Measurements from ENCODE around the gene PTPRN2.
"Not testable (repeated sequence)": the region's sequence is repeated elsewhere in the genome, so short reads cannot be mapped to it uniquely, and the experiment has no call there.

The PTPRN2 gene

DNA sequence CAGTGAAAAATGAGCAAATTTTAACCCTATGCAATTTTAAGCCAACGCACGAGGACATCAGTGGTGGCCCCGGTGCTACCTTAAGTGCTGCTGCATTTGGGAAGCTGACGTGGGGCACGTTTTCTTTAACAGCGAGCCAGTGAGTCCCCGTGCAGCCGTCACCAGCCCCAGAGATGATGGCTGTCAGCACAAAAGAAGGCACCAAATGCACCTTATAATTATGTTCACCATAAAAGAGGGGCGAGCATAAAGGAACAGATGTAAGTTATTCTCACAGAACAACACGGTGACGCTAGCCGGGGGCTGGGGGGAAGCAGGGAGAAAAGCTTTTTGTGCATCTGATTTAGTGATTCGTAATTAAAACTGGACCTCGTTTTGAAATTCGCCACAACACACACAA is 990.7 kb downstream of the PTPRN2 start:
- DNase-seq (ENCODE audit: low spot score), result no peak

DNA sequence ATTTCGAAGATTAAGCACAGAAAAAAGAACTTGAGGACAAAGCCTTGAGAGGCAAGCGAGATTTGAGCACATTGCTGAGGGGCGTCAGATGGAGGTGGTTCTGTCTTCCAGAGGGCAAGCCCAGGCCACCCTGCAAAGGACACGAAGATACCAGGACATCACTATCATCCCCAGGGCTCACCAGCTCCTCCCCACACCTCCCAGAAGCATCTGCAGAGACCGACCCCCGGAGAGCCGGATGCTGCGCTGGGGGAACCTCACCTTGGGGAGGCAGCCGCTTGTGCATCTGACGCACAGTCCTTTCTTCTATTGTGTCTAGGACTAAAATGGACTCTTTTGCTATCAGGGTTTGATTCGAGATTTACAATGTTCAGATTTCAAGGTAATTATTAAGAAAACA is 991.2 kb downstream of the PTPRN2 start:
- DNase-seq (ENCODE audit: low spot score), result no peak

GRCh38 chr7:157596026-157596425 is 991.6 kb downstream of the PTPRN2 start:
- DNase-seq (ENCODE audit: low spot score), result no peak

DNA sequence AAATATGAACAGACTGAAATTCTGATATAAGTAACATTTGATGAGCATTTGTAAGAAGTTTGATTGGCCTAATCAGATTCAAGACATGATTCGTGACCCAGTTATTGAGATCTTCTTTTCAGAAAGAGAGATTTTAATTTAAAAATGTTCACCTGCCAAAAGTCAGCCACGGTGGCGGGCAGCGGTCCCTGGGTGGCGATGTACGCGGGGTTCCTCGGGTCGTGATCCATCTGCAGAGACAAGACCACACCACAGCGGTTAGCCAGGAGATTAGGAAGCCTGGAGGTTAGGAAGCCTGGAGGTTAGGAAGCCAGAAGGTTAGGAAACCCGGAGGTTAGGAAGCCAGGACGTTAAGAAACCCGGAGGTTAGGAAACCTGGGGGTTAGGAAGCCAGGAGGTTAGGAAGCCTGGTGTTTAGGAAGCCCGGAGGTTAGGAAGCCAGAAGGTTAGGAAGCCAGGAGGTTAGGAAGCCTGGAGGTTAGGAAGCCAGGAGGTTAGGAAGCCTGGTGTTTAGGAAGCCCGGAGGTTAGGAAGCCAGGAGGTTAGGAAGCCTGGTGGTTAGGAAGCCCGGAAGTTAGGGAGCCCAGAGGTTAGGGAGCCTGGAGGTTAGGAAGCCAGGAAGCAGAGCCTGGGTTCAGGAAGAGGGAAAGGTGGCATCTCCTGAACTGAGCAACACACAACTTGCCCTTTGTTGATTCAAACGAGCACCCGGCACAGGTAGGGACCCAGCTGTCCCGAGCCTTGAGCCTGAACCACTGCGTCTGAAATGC is 992.4 kb downstream of the PTPRN2 start:
- DNase-seq (ENCODE audit: low spot score), result no peak

GRCh38 chr7:157594306-157594705 is 993.3 kb downstream of the PTPRN2 start:
- DNase-seq (ENCODE audit: low spot score), result no peak

- no peak for DNase-seq (ENCODE audit: low spot score)
Observed at GRCh38 chr7:157593541-157593940, 994.1 kb downstream of the PTPRN2 start.

GRCh38 chr7:157592636-157593320 is 994.8 kb downstream of the PTPRN2 start:
- not testable (repeated sequence) for DNase-seq (ENCODE audit: low spot score)

GRCh38 chr7:157590526-157590925 is 997.1 kb downstream of the PTPRN2 start:
- no peak for DNase-seq (ENCODE audit: low spot score)

GRCh38 chr7:157589680-157590079 is 997.9 kb downstream of the PTPRN2 start:
- no peak for DNase-seq (ENCODE audit: low spot score)

DNA sequence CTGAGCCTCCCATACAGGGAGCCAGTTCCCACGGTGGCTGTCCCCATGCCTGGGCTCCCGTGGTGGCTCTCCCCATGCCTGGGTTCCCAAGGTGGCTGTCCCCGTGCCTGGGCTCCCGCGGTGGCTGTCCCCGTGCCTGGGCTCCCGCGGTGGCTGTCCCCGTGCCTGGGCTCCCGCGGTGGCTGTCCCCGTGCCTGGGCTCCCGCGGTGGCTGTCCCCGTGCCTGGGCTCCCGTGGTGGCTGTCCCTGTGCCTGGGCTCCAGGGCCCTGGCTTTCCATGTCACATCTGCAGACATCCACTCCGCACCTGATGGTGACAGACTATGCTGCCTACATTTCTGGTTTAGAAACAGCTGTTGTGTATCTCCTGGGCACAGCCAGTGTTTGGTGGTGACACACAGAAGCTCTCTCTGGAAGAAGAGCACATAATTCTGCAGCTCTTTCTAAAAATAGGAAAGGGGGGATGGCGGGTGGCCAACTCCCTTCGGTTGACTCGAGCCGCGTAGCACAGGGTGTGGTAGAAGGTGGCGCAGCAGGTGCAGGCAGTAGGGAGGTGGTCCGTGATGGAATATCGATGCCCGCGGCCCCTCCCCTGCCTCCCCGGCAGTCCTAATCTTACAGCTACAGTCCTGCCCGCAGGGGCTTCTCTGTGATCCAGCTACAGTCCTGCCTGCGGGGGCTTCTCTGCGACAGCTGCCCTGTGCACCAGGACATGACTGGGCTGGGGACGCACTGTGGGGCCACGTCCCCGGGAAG is 999.6 kb downstream of the PTPRN2 start:
- no peak for DNase-seq (ENCODE audit: low spot score)

GRCh38 chr7:157587051-157587804 is 1000.4 kb downstream of the PTPRN2 start:
- no peak for DNase-seq (ENCODE audit: low spot score)

GRCh38 chr7:157586426-157586955 is 1001.1 kb downstream of the PTPRN2 start:
- no peak for DNase-seq (ENCODE audit: low spot score)

GRCh38 chr7:157585113-157585861 is 1002.3 kb downstream of the PTPRN2 start:
- peak; percentile 16 for DNase-seq (ENCODE audit: low spot score)

- no peak for DNase-seq (ENCODE audit: low spot score)
Observed at GRCh38 chr7:157584420-157584819, 1003.2 kb downstream of the PTPRN2 start.

DNA sequence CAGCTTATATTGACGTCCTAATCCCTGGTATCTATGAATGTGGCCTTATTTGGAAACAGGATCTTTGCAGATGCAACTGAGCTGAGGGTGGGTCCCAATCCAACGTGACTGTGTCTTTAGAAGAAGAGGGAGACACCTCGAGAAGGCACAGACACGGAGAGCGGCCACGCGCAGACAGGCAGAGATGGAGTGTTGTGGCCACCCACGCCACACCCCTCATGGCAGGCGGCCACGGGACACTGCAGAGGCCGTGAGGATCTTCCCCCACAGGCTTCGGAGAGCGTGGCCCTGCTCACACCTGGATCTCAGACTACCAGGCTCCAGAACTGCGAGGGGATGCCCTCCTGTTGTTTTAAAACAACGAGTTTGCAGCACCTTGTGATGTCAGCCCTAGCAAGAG is 1005.9 kb downstream of the PTPRN2 start:
- no peak for DNase-seq (ENCODE audit: low spot score)

GRCh38 chr7:157580324-157580723 is 1007.3 kb downstream of the PTPRN2 start:
- no peak for DNase-seq (ENCODE audit: low spot score)

DNA sequence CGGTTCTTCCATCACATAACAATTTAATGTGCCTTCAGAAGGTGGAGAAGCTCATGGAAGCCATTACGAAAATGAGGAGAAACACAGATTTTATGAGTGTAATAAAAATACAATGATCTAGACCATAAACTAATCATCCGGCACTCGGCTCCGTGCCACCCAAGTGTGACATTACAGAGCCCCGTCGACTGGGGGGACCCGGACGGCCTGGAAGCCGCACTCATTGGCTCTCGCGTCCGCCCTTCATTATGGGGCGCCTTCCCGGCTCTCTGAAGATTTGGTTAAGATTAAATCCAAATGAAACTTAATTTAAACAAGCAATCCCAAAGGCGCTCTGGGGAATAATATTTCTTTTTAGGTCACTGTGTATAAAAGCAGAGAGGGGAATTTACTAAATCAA is 1008.2 kb downstream of the PTPRN2 start:
- no peak for DNase-seq (ENCODE audit: low spot score)

- DNase-seq (ENCODE audit: low spot score), result no peak
Observed at GRCh38 chr7:157577796-157578339, 1009.8 kb downstream of the PTPRN2 start.

GRCh38 chr7:157577061-157577460 is 1010.6 kb downstream of the PTPRN2 start:
- no peak for DNase-seq (ENCODE audit: low spot score)

DNA sequence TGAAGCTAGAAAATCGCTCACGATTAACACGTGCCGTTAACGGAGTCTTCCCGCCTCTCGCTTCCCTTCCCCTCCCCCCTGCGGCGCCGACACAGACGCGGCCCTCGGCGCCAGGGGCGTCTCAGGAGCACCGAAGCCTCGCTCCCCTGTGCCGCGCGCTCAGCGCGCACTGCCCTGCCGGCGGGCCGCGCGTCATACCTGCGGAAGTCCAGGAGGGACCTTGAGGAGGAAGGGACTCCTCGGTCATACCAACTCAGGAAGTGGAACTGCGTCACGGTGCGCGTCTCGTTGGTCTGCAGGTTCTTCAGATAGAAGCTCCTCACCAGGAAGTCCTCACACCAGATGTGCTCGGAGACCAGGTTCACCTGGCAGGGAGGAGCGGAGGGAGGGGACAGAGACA is 1011.2 kb downstream of the PTPRN2 start:
- DNase-seq (ENCODE audit: low spot score), result no peak
